MM.1S (cell line): ENCODE results near the gene DEPDC1B.

Experiments
- DNase-seq: peaks from one replicate; pipeline ENCODE4 v3.0.0-alpha.2; 2015
- H2AFZ ChIP-seq: fragments of 300-600 bp; sonication (generic); 2 replicates; pipeline ENCODE4 v1.6.0; 2016; ENCODE audit warnings: antibody characterized with exemption, low read length
- H3F3A ChIP-seq: fragments of 300-600 bp; sonication (generic); 2 replicates; pipeline ENCODE4 v1.6.1; 2016; ENCODE audit warnings: mild to moderate bottlenecking, antibody characterized with exemption, low read length, moderate library complexity, mixed read lengths; ENCODE audit not compliant: insufficient read depth
- H3K27ac ChIP-seq: fragments of 300-600 bp; sonication (generic); 2 replicates; pipeline ENCODE4 v1.5.1; 2016; ENCODE audit warnings: mild to moderate bottlenecking, low read length
- H3K27me3 ChIP-seq: fragments of 300-600 bp; sonication (generic); replicated peaks from 2 replicates; pipeline ENCODE4 v1.6.0; 2016; ENCODE audit warnings: low read length; ENCODE audit not compliant: insufficient read depth
- H3K36me3 ChIP-seq: fragments of 300-600 bp; sonication (generic); replicated peaks from 2 replicates; pipeline ENCODE4 v1.6.1; 2016; ENCODE audit warnings: mild to moderate bottlenecking, low read length, mixed read lengths; ENCODE audit not compliant: insufficient read depth
- H3K4me1 ChIP-seq: fragments of 300-600 bp; sonication (generic); 2 replicates; pipeline ENCODE4 v1.6.1; 2016; ENCODE audit warnings: low read length, mixed read lengths
- H3K4me2 ChIP-seq: fragments of 300-600 bp; sonication (generic); 2 replicates; pipeline ENCODE4 v1.6.0; 2016; ENCODE audit warnings: low read depth, low read length
- H3K4me3 ChIP-seq: fragments of 300-600 bp; sonication (generic); 2 replicates; pipeline ENCODE4 v1.5.1; 2016; ENCODE audit warnings: low read length, mixed read lengths
- H3K79me2 ChIP-seq: fragments of 300-600 bp; sonication (generic); 2 replicates; pipeline ENCODE4 v1.6.1; 2016; ENCODE audit warnings: mixed run types, low read length, mixed read lengths
- H3K9ac ChIP-seq: fragments of 300-600 bp; sonication (generic); 2 replicates; pipeline ENCODE4 v1.6.1; 2016; ENCODE audit warnings: low read length, mixed read lengths
- H3K9me2 ChIP-seq: fragments of 300-600 bp; sonication (generic); replicated peaks from 2 replicates; pipeline ENCODE4 v1.6.1; 2016; ENCODE audit warnings: mild to moderate bottlenecking, low read length, mixed read lengths; ENCODE audit not compliant: insufficient read depth
- H3K9me3 ChIP-seq: fragments of 300-600 bp; sonication (generic); replicated peaks from 2 replicates; pipeline ENCODE4 v1.6.1; 2016; ENCODE audit warnings: mild to moderate bottlenecking, low read length, mixed read lengths; ENCODE audit not compliant: insufficient read depth
- H4K20me1 ChIP-seq: fragments of 300-600 bp; sonication (generic); 2 replicates; pipeline ENCODE4 v1.6.1; 2016; ENCODE audit warnings: mild to moderate bottlenecking, low read length, moderate library complexity, mixed read lengths; ENCODE audit not compliant: insufficient read depth
- EZH2 ChIP-seq: fragments of 300-600 bp; sonication (generic); optimal IDR thresholded peaks from 2 replicates; pipeline ENCODE3; 2017; ENCODE audit warnings: low read depth, mild to moderate bottlenecking, antibody characterized with exemption, low read length, mixed read lengths
- EZH2phosphoT487 ChIP-seq: fragments of 300-600 bp; sonication (generic); IDR thresholded peaks from 2 replicates; pipeline ENCODE4 v1.6.1; 2018; ENCODE audit warnings: antibody characterized with exemption, low read length
- TF ChIP-seq, protein P1 (sequence below): fragments of 300-600 bp; sonication (generic); IDR thresholded peaks from 2 replicates; pipeline ENCODE4 v1.5.1; 2016; ENCODE audit warnings: antibody characterized with exemption, low read length, mixed read lengths

Gene DEPDC1B

DNA sequence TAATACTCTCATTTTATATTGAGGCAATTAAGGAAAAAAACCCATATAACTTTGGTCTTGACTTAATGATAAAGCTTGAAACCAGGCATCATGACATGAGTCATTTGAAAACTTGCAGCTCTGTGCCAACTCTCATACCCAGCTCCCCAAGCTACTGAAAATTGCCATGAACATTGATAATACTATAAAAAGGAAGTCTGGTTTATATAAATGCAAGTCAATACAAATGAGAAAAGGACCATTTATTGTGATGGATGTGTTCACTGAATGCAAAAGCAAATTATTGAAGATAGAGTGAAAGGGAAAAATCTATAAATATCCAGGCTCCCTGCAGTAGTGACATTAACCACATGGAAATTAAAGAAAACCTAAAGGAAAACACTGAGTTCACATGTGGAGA lies 116.3 kb downstream of the DEPDC1B start:
- Histone ChIP-seq H3F3A (no peaks in the 10 kb centered on the region), H3K27ac (no peak overlapping the region), H3K4me2 (no peak overlapping the region), H3K36me3 (no peaks in the 10 kb centered on the region), H4K20me1 (no peaks in the 10 kb centered on the region), H3K4me1 (no peaks in the 10 kb centered on the region), H3K27me3 (no peaks in the 10 kb centered on the region), H2AFZ (no peak overlapping the region), H3K79me2 (no peaks in the 10 kb centered on the region), H3K9me3 (no peaks in the 10 kb centered on the region), H3K9me2 (no peaks in the 10 kb centered on the region), H3K9ac (no peak overlapping the region), H3K4me3 (no peak overlapping the region)
- TF ChIP-seq EZH2 (no peak), EZH2phosphoT487 (no peak)
- TF ChIP-seq, protein P1, sequence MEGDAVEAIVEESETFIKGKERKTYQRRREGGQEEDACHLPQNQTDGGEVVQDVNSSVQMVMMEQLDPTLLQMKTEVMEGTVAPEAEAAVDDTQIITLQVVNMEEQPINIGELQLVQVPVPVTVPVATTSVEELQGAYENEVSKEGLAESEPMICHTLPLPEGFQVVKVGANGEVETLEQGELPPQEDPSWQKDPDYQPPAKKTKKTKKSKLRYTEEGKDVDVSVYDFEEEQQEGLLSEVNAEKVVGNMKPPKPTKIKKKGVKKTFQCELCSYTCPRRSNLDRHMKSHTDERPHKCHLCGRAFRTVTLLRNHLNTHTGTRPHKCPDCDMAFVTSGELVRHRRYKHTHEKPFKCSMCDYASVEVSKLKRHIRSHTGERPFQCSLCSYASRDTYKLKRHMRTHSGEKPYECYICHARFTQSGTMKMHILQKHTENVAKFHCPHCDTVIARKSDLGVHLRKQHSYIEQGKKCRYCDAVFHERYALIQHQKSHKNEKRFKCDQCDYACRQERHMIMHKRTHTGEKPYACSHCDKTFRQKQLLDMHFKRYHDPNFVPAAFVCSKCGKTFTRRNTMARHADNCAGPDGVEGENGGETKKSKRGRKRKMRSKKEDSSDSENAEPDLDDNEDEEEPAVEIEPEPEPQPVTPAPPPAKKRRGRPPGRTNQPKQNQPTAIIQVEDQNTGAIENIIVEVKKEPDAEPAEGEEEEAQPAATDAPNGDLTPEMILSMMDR = no peak
- DNase-seq = no peak

DNA sequence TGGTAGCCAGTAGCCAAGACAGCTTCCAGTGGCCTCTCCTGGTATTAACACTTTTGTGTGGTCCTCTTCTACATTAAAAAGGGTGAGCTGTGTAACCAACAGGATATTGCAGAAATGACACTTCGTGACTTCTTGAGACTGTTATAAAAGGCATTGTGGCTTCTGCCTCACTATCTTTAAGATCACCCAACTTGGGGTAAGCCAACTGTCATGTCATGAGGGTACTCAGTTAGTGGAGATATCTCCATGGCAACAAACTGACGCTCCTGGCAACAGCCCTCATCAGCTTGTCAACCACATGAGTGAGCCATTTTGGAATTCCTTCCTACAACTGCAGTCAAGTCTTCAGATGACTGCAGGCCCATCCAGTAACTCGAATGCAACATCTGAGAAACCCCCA lies 121.7 kb downstream of the DEPDC1B start:
- Histone ChIP-seq H3K79me2 (no peaks in the 10 kb centered on the region), H3K27ac (no peak overlapping the region), H3K9me3 (no peaks in the 10 kb centered on the region), H3K4me1 (no peaks in the 10 kb centered on the region), H3K27me3 (no peaks in the 10 kb centered on the region), H3F3A (no peaks in the 10 kb centered on the region), H3K9ac (no peak overlapping the region), H4K20me1 (no peaks in the 10 kb centered on the region), H3K4me2 (no peak overlapping the region), H3K9me2 (no peaks in the 10 kb centered on the region), H2AFZ (no peak overlapping the region), H3K36me3 (no peaks in the 10 kb centered on the region), H3K4me3 (no peak overlapping the region)
- TF ChIP-seq, protein P1 = no peak
- no peak for TF ChIP-seq EZH2
- no peak for DNase-seq

DNA sequence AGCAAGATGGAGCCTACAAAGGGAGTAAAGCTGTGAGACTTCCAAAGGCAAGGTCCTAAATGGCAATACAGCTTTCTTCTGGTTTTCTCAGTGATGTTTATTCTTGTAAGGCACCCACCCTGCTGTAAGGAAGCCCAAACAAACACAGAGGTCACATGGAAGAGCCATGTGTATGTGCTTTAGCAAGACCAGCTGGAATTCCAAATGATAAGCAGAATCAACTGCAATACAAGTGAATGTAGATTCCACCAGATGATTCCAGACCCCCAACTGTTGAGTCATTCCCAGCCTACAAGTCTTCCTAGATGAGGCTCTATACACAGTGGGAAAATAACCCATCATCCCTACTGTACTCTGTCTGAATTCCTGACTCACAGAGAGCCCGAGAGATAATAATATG lies 122.8 kb downstream of the DEPDC1B start:
- Histone ChIP-seq H3K79me2 (no peaks in the 10 kb centered on the region), H3K4me3 (no peak overlapping the region), H3K4me1 (no peaks in the 10 kb centered on the region), H3K9me3 (no peaks in the 10 kb centered on the region), H3K4me2 (no peak overlapping the region), H4K20me1 (no peaks in the 10 kb centered on the region), H3K36me3 (no peaks in the 10 kb centered on the region), H2AFZ (no peak overlapping the region), H3K9me2 (no peaks in the 10 kb centered on the region), H3K9ac (no peak overlapping the region), H3K27ac (no peak overlapping the region), H3F3A (no peaks in the 10 kb centered on the region), H3K27me3 (no peaks in the 10 kb centered on the region)
- no peak for DNase-seq
- TF ChIP-seq, protein P1 = no peak
- no peak for TF ChIP-seq EZH2phosphoT487
- no peak for TF ChIP-seq EZH2

DNA sequence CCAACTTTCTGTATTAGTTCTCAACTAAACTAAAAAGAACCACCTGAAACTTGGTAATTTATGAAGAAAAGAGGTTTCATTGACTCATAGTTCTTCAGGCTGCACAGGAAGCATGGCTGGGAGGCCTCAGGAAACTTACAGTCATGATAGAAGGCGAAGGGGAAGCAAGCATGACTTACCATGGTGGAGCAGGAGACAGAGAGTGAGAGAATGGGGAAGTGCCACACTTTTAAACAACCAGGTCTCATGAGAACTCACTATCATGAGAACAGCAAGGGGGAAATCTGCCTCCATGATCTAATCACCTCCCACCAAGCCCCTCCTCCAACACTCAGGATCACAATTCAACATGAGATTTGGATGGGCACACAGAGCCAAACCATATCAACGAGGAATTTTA lies 123.5 kb downstream of the DEPDC1B start:
- Histone ChIP-seq H3K4me1 (no peaks in the 10 kb centered on the region), H3K4me3 (no peak overlapping the region), H3K27me3 (no peaks in the 10 kb centered on the region), H3K9ac (no peak overlapping the region), H3K9me2 (no peaks in the 10 kb centered on the region), H3K9me3 (no peaks in the 10 kb centered on the region), H3F3A (no peaks in the 10 kb centered on the region), H4K20me1 (no peaks in the 10 kb centered on the region), H3K36me3 (no peaks in the 10 kb centered on the region), H2AFZ (no peak overlapping the region), H3K4me2 (no peak overlapping the region), H3K27ac (no peak overlapping the region), H3K79me2 (no peaks in the 10 kb centered on the region)
- no peak for DNase-seq
- no peak for TF ChIP-seq EZH2phosphoT487
- TF ChIP-seq EZH2 = no peak
- TF ChIP-seq, protein P1 = no peak
